Smooth muscle cell of the brain vasculature (primary cell): ENCODE measurements around the gene ATP13A3.

Experiments used
- DNase-seq: peaks from one replicate; pipeline ENCODE4 v3.0.0-alpha.2; 2012; ENCODE audit warnings: low read depth, low spot score

ATP13A3 gene

GRCh38 chr3:194475978-194476377 lies 10.8 kb downstream of the ATP13A3 start:
- no peak for DNase-seq

DNA sequence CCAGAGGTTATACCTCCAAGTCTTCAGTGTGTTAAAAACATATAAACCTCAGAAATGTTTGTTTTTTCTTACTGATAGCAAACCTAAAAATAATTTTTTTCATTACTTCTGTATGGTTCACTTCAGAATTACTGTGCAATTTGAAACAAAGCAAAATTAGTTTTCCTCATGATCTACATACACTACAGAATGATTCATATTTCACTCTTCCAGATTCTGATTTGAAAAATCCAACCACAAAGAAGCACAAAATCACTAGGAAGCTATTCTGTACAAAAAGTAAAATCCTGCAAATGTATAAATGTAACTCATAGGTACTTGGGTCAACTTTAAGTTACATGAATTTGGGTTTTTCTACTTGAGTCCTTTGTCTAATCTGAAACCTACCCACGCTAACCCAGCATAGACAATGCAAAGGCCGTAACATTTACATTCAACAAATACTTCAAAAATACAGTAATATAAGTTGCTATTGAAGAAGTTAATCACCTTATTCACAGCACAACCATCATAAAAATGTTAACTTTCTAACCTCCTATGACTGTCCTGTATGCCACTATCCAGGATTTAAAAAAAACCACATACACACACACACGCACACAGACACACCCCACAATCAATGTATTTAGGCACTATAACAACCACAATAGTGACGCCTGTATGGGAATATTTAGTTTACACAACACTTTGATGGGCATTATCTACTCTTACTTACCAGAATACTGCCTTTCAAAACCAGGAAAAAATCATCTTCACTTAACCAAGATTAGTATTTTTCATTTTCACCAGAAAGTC lies 11.5 kb downstream of the ATP13A3 start:
- DNase-seq = no peak

GRCh38 chr3:194474675-194475074 lies 12.1 kb downstream of the ATP13A3 start:
- no peak for DNase-seq

DNA sequence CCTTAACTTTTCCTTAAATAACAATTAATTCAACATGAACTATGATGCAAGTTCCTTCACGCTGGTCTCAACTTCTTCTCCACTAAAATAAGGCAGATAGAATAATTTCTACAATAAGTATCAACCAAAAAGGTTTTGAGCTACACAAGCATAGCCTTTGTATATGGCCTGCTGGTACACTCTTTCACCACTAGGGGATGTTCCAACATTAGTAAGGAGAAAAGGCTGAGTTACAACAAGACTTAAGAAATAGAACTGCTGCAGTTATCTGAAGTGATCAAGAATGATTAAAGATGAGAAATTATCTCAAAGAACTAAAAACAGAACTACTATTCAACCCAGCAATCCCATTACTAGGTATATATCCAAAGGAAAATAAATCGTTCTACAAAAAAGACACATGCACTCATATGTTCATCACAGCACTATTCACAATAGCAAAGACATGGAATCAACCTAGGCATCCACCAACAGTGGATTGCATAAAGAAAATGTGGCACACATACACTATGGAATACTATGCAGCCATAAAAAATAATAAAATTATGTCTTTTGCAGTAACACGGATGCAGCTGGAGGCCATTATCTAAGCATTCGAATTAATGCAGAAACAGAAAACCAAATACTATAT lies 14.4 kb downstream of the ATP13A3 start:
- DNase-seq = peak; percentile 40

GRCh38 chr3:194471863-194472262 lies 14.9 kb downstream of the ATP13A3 start:
- DNase-seq = no peak

DNA sequence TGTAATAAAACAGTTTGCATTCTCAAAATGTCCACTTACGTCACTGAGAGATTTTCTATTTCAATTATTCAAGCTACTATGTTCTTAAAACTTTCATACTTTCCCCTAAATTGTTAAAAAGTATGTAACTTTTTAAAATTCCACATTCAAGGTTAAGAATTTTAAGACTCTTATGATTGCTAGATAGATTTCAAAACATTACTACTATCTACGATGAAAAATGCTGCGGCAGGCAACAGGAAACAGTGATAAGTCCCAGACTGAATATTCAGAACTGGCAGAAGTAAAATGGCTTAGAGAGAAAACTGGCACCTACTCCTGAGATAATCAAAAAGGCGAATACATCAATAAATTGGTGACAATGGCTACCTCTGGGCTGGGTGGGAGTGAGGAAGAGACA lies 16.2 kb downstream of the ATP13A3 start:
- DNase-seq = no peak

- DNase-seq = no peak
Measured at GRCh38 chr3:194469977-194470376, 16.8 kb downstream of the ATP13A3 start.

DNA sequence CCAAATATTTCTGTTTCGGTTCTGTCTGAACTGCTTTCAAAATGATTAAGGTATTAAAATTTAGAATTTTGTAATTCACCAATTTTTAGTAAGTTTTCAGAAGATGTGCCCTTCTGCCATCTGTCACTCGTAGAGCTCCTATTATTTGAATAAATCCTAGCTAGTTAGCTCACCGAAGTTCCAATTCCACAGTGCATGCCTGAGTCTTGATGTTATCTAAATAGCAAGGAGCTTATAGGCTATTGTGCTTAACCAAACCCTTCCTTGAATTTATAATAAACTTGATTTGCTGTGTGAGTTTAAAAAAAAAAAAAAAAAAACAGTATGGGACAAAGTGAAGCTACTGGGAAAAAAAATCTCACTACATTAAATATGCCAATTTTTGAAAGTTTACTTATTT lies 18.7 kb downstream of the ATP13A3 start:
- DNase-seq = no peak

- no peak for DNase-seq
Measured at GRCh38 chr3:194466761-194467356, 19.9 kb downstream of the ATP13A3 start.

DNA sequence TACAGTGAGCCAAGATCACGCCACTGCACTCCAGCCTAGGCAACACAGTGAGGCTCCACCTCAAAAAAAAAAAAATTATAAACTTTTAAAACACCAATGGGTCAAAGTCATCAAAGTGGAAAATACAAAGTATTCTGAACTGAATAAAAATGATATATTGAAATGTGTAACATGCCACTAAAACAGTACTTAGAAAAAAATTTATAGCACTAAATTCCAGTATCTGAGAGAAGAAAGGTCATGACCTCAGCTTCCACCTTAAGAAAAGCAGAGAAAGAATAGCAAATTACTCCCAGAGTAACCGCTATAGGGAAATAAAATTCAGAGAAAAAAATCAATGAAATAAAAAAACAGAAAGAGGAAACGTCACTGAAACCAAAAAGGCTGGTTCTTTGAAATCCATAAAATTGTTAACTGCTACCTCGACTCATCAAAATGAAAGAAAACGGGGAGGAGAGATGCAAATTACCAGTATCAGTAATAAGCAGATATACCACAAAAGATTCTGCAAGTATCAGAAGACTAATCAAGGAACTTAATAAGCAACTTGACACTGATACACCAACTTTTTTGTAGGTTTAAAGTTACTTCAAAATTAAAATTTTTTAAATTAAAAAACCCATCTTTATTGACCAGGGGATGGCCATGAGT lies 20.8 kb downstream of the ATP13A3 start:
- DNase-seq = no peak

- DNase-seq = no peak
Measured at GRCh38 chr3:194465246-194465645, 21.6 kb downstream of the ATP13A3 start.

- no peak for DNase-seq
Measured at GRCh38 chr3:194464692-194465091, 22.1 kb downstream of the ATP13A3 start.

GRCh38 chr3:194462936-194463335 lies 23.9 kb downstream of the ATP13A3 start:
- DNase-seq = no peak

- no peak for DNase-seq
Measured at GRCh38 chr3:194460566-194460965, 26.2 kb downstream of the ATP13A3 start.

- DNase-seq = no peak
Measured at GRCh38 chr3:194458131-194458530, 28.7 kb downstream of the ATP13A3 start.

DNA sequence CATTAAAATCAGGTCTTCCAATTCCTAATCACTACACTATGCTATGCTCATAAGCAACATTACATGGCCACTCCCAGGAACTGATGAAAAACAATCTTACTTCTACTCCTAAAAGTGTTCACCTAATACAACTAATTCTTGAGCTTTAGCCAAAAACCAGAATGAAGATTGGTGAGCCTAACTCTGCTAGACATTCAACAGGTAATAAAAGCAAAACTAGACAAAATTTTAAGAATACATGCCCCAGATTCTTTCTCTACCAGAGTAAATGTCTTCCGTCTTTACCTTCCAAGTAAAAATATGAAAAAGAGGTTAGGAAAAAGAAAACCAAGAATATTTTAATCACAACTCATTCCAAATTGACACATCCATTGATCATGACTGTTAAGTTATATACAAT lies 31.3 kb downstream of the ATP13A3 start:
- no peak for DNase-seq

- no peak for DNase-seq
Measured at GRCh38 chr3:194450341-194450740, 36.5 kb downstream of the ATP13A3 start.

DNA sequence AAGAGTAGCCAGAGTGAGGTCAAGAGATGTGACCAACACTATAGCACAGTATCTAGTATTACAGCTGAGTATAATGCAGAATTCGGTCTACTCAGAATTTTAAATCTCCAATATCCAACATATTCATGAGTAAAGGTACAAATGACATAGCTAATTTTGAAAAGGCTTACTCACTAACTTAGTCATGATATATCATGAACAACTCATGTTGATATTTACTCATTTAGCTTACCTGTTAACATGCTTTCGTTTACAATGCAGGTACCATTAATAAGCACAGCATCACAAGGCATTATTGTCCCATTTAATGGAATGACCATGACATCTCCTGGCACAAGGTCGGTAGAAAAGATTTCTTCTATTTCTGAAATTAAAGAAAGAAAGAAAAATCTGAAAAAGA lies 36.9 kb downstream of the ATP13A3 start:
- no peak for DNase-seq

- DNase-seq = no peak
Measured at GRCh38 chr3:194447657-194448056, 39.1 kb downstream of the ATP13A3 start.

DNA sequence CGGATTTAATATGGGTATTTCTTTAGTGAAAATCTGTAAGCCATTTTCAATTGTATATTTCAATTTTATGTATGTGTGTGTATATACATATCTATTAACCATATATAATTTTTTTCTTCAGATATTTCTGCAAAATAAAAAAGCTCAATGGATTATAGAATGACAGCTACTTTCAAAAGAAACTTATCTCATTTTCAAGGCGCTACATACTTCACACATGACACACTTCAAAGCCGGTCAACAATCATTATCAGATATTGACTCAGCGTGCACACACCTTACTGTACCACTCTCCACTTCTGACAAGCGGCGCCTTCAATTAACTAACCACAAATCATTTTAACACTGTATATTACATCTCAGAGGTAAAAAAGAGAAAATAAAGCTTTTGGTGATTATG lies 39.6 kb downstream of the ATP13A3 start:
- DNase-seq = no peak

DNA sequence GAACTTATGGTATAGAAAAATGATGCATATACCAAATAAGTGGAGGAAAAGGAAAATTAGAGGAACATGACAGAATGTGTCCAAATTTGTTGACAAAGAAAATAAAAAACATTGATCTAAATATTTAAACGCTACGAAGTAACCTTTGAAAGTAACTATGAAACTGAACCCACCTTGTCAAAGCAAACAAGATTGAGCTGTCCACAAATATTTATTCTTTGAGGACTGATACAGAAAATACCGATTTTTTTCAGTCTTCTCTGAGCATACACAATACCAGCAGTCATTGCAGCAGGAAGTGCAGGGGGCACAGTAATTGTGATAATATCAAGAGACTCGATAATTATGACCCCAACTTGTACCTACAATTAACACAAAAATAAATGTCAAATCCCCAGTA lies 40.0 kb downstream of the ATP13A3 start:
- no peak for DNase-seq

GRCh38 chr3:194446172-194446571 lies 40.6 kb downstream of the ATP13A3 start:
- DNase-seq = no peak
